Femur (tissue), 1 donor: ENCODE data around the gene MTCP1.

Experiments
- DNase-seq: peaks from one replicate; pipeline ENCODE4 v3.0.0-alpha.2; 2017

The MTCP1 gene

DNA sequence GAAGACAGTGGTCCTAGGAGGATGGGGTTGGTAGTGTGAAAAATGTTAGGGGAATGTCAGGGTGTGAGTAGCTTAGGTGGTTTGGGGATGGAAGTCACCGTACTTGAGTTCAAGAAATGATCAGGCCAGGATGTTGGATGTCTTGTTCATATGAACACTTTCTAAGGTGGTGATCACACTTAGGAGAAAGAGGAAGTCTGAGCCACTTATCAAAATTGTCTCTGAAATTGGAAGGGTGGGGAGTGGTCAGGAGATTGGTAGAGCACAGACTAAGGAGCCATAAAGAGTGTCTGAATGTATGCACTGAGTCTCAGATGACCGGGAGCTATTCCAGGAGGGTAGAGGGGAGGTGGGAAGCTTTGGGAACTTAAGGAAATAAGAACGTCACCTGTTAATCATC, 17.3 kb downstream of the MTCP1 start:
- no peak for DNase-seq

DNA sequence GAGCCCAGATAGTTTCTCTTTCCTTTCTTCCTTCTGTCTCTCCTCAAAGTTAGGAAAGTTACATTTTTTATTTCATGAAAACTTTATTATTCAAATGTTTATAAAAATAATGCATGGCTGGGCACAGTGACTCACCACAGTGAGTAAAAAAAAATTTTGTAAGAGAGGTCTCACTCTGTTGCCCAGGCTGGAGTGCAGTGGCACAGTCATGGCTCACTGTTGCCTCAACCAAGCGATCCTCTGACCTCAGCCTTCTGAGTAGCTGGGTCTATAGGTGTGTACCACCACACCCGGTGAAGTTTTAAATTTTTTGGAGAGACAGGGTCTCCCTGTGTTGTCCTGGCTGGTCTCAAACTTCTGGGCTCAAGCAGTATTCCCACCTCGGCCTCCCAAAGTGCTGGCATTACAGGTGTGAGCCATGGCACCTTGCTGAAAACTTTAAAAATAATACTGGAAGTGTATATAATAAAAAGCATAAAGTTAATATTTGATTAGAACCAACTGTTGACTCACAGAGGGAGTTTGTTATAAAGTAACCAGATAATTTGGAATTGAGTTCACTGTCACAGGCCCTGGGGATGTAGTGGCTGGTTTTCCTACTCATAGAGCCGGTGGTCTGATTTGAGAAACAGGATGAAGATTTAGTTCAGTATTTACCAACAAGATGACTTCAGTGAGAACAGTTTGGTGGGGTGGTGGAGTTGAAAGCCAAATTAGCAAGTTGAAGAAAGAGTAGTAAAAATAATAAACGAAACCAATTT, 18.0 kb downstream of the MTCP1 start:
- no peak for DNase-seq

GRCh38 chrX:155048977-155049619, 21.8 kb downstream of the MTCP1 start:
- no peak for DNase-seq

GRCh38 chrX:155046811-155047528, 24.0 kb downstream of the MTCP1 start:
- DNase-seq: no peak

- DNase-seq: no peak
Measured at GRCh38 chrX:155046129-155046810, 24.7 kb downstream of the MTCP1 start.

GRCh38 chrX:155035688-155036087, 35.2 kb downstream of the MTCP1 start:
- DNase-seq: no peak

GRCh38 chrX:155031657-155032056, 39.3 kb downstream of the MTCP1 start:
- DNase-seq: no peak

GRCh38 chrX:155028877-155029291, 42.1 kb downstream of the MTCP1 start:
- DNase-seq: no peak

GRCh38 chrX:155028129-155028528, 42.8 kb downstream of the MTCP1 start:
- no peak for DNase-seq

DNA sequence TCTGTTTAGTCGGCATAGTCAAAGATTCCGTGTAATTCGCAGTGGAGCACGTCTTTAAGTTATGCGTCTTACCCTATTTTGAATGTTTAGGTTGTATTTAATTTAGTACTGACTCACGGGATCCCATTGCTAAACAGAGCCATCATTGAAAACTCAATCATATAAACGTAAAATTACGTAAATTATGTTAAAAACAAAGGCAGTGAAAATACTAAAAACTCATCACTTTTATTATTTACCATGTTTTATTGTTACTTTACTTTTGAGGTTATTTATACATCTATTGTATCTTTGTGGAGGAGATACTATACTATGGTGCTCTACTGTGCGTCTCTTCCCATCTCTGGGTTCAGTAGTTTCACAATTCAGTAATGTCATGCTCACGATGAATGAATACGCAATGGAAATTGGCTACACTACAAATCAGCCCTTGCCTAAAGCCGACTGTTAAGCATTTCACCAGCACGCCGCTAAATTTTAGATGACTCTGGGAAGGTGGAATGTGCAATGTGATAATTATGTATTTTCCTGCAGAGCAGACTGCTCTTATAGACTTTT, 43.3 kb downstream of the MTCP1 start:
- DNase-seq: peak; percentile 33

GRCh38 chrX:155026727-155027508, 44.0 kb downstream of the MTCP1 start, which contains the start of gene FUNDC2:
Gene FUNDC2 (plus strand): TSS chrX:155026844. CDS start chrX:155026939, 95 bp downstream.
- DNase-seq: peak; percentile 96

GRCh38 chrX:155026420-155026726, 44.6 kb downstream of the MTCP1 start:
- no peak for DNase-seq

DNA sequence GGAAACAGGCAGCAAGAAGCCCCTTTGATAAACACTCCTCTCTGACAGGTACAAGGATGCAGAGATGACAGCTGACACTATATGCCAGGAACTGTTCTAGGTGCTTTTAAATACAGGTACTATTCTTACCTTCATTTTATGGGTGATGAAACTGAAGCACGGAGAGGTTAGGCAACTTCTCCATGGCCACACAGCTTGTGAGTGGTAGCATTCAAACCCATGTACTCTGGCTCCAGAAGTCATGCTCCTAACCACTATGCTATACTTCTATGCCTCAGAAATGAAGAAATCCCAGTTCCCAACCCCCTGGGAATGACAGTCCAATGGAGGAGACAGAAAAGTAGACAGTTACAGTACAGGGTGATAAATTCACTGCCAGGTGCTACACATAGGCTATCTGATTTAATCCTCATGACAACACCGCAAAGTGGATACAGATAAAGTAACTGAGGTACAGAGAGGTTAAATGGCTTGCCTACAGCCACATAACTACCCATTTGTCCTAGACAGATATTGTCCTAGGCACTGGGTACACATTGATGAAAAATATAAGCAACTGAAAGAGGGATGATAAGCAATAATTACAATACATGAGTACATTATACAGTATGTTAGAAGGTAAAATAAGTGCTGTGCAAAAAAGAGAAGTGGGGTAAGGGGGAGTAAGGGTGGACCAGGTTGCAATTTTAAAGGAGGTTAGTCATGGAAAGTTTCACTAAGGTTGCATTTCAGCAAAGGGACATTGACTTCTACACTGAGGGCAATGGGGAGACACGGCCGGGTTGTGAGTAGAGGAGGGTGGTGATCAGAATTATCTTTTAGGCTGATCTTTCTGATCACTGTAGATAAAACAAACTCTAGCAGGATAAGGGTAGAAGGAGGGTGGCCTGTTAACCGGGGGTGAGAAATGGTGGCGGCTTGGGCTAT, 46.8 kb downstream of the MTCP1 start:
- no peak for DNase-seq

GRCh38 chrX:155022585-155022984, 48.4 kb downstream of the MTCP1 start, which contains the start of gene F8:
Gene F8 (minus strand): TSS chrX:155022723. CDS start chrX:155022552, 171 bp downstream.
- DNase-seq: no peak

DNA sequence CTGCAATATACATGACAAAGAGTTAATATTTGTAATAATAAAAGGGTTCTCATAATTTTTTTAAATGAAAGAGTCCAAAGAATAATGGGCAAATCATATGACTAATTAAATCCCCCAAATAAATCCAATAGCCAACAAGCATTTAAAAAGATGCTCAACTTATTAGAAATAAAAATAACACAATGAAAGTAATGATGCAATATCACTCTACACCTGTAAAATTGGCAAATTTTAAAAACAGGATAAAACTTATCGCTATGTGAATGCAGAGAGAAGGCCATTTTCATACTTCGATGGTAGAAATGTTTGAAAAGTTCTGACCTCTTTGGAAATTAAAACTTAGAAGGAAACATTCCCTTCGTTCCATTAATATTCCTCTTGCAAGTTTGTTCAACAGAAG, 50.3 kb downstream of the MTCP1 start:
- DNase-seq: no peak
